HG03354 (cell line): ENCODE results near the gene SOD2.
"Not testable (repeated sequence)": the region's sequence is repeated elsewhere in the genome, so short reads cannot be mapped to it uniquely, and the experiment has no call there.

Source experiments
- ATAC-seq: cut with Tn5 transposase; IDR thresholded peaks from one replicate; pipeline ENCODE4 v1.9.1; 2021; ENCODE audit warnings: mild to moderate bottlenecking; ENCODE audit not compliant: unreplicated experiment, poor library complexity, severe bottlenecking

SOD2 gene

DNA sequence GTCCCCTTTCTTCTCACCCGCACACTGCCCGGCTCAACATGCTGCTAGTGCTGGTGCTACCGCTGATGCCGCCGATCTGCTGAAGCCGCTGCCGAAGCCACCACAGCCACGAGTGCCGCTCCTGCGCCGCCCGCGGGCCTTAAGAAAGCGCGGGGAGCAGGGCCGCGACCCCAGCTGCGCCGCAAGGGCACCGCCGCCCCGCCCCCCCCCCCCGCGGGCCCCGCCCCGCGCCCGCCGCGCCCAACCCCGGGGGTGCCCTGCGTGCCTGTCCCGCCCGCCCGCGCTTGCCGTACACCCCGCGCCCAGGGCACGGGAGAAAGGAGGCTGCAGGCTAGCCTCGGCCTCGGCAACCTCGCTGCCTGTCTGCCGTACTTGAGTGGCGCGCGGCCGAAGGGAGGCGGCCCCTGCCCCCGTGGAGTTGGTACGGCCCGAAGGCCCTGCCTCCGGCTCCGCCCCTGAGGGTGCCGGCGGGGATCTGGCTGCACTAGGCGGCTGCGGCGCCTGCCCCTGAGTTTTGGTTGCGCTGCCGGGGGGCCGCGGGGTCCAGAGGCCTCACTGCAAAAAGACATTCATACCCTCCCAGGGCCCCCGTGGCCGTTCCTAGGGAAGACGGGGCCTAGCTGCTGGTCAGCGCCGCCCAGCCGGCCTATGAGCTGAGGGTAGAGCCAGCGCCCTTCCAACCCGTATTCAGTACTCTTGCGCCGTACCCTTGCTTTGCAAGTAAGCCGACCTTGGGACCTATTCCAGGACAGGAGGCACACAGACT lies at the start of gene SOD2:
TSS of gene SOD2 (minus strand) at position 114 of the 766 bp plus-strand sequence. CDS start at position 40, 74 bp downstream.
- peak; percentile 79 for ATAC-seq

DNA sequence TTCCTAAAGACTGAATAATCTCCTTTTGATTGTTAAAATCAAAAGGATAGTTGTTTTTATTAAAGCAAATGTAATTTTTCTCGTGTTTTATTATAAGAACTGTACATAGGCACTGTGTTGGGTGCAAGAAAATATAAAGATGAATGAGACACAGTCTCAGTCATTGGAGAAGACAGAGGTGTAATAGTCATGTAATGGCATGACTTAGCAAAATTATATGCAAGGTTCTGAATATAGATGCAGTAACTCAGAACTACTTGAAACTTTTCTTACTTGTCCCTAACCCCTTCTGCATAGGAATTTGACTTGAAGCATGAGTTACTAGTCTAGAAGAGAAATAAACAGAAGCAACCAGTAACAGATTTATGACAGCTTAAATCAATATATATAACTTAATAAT lies 49.1 kb upstream of the SOD2 start:
- ATAC-seq: no peak

DNA sequence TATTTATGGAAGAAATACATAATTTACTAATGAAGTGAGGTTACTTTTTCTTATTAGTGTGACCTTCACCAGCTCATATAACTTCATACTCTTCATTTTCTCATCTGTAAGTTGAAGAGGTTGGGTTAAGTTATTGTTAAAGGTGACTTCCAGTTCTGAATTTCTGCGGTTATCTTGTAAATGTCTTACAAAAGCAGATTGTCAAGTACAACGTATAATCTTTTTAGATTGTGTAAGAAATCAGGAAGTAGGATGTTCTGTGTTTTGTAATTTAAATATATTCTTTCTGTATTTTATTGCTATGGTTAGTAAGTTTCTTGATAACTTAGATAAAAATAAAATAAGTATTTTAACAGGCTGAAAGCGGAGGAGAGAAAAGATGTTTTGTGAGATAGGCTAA lies 46.3 kb upstream of the SOD2 start:
- ATAC-seq: no peak

DNA sequence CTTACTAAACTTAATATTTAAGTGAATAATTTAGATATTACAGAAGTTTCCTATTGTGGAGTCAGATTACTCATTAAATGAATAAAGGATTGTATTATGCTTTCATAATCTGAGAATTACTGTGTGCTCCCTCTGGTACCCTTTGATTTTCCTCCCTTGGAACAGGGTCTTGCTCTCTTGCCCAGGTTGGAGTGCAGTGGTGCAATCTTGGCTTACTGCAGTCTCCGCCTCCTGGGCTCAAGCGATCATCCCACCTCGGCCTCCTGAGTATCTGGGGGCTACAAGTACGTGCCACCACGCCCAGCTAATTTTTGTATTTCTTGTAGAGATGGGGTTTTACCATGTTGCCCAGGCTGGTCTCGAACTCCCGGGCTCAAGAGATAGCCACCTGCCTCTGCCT lies 43.9 kb upstream of the SOD2 start:
- no peak for ATAC-seq

DNA sequence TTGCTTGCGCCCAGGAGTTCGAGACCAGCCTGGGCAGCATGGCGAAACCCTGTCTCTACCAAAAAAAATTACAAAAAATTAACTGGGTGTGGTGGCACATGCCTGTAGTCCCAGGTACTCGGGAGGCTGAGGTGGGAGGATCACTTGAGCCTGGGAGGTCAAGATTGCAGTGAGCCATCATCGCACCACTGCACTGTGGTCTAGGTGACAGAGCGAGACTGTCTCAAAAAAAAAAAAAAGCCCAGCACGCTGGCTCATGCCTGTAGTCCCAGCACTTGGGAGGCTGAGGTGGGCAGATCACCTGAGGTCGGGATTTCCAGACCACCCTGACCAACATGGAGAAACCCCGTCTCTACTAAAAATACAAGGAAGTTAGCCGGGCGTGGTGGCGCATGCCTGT lies 40.4 kb upstream of the SOD2 start:
- not testable (repeated sequence) for ATAC-seq

DNA sequence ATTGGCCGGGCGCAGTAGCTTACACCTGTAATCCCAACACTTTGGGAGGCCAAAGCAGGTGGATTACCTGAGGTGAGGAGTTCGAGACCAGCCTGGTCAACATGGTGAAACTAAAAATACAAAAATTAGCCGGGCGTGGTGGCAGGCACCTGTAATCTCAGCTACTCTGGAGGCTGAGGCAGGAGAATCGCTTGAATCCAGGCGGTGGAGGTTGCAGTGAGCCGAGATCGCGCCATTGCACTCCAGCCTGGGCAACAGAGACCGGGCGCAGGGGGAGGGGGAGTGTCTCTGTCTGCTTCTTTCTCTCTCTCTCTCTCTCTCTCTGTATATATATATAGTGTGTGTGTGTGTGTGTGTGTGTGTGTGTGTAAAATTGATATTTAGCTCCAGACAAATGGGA lies 39.5 kb upstream of the SOD2 start:
- not testable (repeated sequence) for ATAC-seq

DNA sequence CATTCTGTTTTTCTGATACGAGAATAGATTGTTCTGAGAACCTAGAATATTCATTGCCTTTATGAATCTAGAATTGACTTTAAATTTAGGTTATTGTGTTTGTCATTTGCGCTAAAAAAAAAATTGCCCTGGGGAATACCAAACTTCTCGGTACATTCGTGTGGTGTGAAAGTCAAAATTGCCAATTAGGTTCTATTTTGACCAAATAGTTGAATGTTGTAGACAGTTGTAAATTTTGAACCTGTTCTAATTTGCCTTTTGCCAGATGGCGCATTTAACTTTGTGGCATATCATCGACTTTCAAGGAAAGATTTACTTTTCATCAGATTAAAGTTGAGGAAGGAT lies 37.3 kb upstream of the SOD2 start:
- no peak for ATAC-seq

DNA sequence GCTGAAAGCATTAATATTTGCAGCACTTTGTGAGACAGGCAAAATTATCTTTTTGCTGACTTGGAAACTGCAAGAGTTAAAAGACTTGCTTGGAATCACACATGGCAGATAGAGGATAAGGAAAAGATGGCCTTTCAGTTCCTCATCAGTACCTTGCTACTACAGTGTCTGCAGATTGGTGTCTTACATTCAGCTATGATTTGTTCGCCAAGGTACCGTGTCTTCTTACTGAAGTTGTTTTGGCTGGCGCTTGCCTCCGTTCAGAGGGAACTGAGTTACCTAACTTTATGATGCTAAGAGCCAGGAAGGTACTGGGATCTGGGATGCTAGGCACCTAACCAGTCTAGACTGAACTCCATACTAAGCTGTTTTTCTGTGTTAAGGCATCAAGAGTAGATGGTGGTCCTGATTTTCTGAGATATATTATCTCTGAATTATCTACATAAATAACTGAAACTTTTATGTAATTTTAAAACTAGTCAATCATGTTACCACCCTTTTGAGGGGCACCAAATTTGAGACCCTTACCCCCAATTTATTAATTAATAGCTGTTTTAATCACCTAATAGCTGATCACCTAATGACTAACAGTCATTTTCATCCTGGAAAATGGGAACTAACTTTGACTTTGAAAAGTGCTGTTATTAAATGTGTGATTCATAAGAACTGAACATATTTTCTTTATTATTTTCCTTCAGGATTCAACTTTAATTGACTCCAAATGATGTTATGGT lies 36.7 kb upstream of the SOD2 start:
- no peak for ATAC-seq

DNA sequence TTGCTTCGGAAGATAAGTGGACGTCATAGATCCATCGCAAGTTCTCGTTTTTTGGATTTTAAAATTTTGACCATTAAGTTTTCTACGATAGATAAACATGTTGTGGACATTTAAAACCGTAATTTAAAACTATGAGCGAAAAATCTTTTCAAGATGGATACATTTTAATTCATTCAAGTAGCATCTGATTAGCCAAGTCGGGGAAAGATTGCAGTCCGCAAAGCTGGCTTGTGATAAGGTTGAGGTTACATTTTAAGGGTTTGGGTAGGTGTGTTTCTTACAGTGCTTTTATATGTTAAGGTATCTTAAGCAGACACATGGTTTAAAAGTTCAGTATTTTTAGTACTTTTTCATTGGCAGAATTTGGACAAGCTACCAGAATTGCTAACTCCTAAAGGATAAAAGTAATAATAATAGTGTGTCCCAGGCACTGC lies 35.5 kb upstream of the SOD2 start:
- ATAC-seq: no peak

DNA sequence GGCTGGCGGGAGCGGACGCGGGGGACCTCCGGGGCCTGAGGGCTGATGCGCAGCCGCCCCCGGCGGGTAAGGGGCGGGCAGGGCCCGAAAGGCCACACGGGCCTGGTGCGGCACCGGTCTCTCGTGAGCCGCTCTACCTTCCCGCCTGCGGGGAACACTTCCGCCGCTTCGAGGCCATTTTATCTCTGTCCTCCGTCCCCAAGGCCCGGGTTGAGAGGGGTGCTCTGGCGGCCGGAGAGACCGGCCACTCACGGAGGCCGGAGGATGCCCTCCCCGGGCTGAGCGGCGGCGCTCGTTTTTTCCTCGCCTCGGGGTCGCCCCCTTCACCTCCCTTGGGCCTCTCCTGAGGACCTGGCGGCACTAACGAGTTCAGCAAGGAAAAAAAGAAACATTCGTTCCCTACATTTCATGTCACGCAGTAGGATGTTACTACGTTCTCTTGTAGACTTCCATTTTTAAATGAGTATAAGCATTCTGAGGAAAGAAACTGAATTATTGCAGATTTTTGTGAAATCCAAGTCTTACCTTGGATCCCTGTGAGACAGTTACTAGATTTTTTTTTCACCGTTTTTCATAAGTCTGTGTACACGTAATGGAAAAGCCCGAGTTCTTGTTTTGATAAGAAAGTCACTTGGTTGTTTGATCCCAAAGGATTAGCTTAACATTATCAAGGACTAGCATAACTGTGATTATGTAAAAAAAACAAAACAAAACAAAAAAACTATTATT lies 34.8 kb upstream of the SOD2 start:
- peak; percentile 46 for ATAC-seq

DNA sequence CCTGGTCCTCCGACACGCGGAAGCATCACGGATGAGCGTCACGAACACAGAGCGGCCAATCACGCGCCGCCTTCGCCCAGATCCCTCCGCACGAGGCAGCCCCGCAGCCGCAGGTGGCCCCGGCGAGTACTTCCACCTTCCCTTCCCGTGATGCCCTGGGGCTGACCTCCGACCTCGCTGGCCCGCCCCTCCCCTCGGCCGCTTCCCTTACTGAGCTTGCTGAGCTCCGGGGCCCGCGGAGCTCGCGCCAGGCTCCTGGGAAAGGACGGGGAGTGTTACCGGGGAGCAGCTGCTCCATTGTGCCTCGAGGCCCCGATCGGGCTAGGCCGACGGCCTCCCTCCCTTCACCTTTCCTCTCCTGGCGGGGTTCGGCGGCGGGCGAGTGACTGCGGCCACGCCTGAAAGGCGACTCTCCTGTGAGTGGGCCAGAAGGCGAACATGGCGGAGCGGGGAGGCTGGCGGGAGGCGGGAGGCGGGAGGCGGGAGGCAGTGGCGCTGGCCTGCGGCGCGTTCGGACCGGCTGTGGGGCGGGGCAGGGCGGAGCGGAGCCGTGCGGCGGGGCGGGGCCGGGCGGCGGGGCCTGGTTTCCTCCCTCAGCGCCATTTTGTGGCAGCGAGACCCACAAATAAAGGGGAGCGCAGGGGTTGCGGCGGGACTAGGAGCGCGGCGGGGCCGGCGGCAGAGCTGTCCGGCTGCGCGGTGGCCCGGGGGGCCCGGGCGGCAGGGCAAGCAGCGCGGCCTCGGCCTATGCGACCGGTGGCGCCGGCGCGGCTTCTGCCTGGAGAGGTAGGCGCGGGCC lies 34.1 kb upstream of the SOD2 start, which contains the start of gene WTAP:
TSS of gene WTAP (plus strand) at position 589 of the 799 bp plus-strand sequence. CDS start 8,760 bp downstream, outside the sequence.
- ATAC-seq: peak; percentile 79

DNA sequence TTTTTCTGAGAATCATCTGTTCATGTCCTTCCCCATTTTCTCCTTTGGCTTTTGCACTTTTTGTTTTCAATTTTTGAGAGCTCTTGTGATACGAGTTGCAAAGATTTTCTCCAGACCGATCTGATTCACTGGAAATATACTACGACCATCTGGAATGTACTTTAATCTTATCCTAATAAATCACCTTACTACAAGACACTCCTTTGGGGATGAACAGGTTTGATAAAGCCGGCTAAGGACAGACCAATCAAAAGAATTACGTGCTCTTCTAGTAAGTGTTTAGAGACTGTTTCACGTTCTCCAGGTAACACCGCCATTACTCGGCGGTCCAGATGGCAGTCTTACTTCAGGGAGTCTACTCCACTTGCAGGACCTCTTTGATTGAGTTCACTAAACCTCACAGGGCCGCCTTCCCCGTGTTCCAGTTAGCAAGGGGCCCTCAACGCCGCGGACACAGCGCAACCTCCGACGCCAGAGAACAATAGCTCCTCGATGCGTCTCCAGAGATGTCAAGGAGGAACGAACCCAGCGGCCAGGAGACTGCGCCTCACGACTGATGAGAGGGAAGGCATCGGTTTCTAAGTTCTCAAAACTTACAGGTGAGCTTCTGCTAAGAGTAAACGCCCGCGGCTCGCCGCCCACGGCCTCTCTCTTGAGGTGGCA lies 33.3 kb upstream of the SOD2 start:
- peak; percentile 35 for ATAC-seq

DNA sequence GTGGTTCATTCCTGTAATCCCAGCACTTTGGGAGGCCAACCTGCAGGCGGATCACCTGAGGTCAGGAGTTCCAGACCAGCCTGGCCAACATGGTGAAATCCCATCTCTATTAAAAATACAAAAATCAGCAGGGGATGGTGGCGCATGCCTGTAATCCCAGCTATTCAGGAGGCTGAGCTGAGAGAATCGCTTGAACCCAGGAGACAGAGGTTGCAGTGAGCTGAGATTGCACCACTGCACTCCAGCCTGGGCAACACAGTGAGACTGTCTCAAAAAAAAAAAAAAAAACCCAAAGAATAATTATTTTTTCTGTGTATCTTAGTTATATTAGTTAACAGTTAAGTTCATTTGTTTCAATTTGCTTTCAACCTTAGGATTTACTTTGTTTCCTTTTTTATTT lies 32.2 kb upstream of the SOD2 start:
- not testable (repeated sequence) for ATAC-seq

DNA sequence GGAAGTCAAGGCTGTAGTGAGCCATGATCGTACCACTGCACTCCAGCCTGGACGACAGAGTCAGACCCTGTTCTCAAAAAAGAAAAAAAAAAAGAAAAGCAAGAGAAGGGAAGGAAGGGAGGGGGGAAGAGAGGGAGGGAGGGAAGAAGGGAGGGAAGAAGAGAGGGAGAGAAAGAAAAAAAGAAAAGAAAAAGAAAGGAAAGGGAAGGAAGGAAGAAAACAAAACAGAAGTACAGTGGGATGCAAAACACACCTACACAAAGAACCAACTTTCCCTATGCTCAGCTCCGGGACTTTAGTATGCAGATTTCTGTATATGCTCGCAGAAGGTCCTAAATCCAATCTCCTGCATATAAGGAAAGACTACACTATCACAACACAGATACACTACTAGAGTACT lies 31.7 kb upstream of the SOD2 start:
- ATAC-seq: no peak

DNA sequence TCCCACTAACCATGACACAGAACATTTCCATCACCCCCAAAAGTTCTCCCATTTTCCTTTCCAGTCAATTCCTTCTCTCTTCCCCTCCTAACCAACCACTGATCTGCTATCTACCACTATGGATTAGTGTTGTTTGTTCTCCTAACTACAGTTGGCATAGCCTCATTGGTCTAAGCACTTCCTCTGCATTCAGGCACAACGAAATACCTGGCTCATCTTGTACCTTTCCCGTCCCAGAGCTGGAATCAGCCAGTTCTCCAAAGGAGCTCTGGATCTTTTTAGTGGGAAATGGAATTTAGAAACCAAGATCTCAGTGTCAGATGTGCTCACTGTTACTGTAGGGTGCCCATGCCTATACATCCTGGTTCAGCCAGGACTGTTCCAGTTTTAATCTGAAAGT lies 30.2 kb upstream of the SOD2 start:
- no peak for ATAC-seq

DNA sequence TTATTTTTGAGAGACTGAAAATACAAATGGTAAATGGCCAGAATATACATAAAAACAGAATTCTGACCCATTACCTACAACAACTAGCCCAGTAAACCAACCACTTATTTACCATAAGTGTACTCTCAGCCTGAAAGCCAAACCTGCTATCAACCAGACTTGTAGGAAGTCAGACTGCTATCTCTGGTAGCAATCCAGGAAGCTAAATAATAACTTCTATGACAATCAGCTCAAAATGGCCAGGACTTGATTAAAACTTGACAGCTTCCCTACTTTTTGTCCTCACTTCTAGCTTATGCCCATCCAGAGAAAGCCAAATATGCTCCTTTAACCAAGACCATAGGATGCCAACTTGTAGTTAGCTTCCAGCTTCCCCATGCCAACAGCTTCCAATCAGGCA lies 29.6 kb upstream of the SOD2 start:
- no peak for ATAC-seq

DNA sequence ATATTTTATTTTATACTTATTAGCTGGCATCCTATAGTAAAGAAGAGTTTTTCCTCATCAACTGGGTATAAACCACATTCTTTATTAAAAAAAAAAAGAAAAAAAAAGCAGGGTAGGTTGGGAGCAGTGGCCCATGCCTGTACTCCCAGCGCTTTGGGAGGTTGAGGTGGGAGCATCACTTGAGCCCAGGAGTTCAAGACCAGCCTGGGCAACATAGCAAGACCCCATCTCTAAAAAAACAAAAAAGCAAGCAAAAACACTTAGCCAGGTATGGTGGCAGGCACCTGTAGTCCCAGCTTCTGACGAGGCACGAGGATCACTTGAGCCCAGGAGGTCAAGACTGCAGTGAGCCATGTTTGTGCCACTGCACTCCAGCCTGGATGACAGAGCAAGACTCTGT lies 28.9 kb upstream of the SOD2 start:
- ATAC-seq: not testable (repeated sequence)

DNA sequence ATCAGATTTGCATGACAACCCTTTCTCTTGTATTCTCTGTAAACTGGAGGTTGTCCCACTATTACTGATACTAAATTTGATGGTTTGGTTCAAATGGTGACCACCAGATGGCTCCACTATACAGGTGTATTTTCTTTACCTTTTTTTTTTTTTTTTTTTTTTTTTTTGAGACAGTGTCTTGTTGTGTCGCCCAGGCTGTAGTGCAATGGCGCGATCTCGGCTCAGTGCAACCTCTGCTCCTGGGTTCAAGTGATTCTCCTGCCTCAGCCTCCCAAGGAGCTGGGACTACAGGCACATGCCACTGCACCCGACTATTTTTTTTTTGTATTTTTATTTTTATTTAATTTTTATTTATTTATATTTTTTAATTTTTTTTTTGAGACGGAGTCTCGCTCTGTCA lies 27.7 kb upstream of the SOD2 start:
- no peak for ATAC-seq

DNA sequence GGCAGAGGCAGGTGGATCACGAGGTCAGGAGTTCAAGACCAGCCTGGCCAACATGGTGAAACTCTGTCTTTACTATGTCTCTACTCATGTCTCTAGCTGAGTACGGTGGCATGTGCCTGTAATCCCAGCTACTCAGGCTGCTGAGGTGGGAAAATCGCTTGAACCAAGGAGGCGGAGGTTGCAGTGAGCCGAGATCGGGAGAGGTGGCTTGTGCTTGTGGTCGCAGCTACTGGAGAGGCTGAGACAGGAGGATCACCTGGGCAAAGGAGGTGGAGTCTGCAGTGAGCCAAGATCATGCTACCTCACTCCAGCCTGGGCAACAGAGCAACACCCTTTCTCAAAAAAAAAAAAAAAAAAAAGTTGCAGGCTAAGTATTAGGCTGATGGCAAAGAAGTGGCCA lies 26.2 kb upstream of the SOD2 start:
- ATAC-seq: no peak
